NCI-H2107 (cell line): Measurements from ENCODE around the gene PRAMEF13.
"Not testable (repeated sequence)": the region's sequence is repeated elsewhere in the genome, so short reads cannot be mapped to it uniquely, and the experiment has no call there.

Experiments
- DNase-seq: peaks from one replicate; lab custom pipeline; 2025; lab: John Stamatoyannopoulos, UW

Gene PRAMEF13

DNA sequence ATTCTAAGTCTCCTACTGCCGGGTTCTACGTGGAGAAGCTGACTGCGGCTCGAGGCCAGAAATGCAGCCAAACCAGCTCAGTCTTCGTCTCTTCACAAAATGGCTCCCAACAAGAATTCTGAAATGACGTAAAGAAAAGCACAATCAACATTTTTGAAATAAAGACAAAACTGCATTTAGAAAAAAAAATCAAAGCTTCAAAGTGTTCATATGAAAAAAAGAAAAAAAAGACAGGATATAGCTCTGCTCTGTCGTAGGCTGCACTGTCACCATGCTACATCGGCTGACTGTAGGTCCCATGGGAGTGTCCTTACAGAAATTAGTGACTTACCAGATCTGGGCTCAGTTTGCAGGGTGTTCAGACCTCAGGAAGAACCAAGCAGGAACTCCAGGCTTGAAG is 35.7 kb downstream of the PRAMEF13 start, which contains the start of gene HNRNPCL4:
Gene HNRNPCL4 (minus strand): TSS at position 101 of the 400 bp plus-strand sequence. CDS start 164 bp downstream, outside the sequence.
- DNase-seq: not testable (repeated sequence)

DNA sequence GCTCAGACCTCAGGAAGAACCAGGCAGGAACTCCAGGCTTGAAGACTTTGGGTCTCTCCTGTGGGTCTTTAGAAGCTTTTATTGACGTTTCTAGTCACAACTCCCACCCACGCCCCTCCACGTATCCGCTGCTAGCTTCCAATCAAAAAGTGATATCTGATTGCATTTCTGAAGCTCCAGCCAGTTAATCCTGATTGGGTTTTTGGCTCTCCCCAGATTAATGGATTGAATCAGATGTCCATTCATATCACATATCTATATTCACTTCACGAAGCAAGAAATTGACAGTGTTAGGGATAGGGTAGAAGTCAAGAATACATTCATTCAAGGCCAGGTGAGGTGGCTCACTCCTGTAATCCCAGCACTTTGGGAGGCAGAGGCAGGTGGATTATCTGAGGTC is 45.3 kb downstream of the PRAMEF13 start, which contains the start of gene PRAMEF26:
Gene PRAMEF26 (minus strand): TSS at position 101 of the 400 bp plus-strand sequence. CDS start 2,914 bp downstream, outside the sequence.
- not testable (repeated sequence) for DNase-seq
